Pancreas (tissue), 10 donors: Measurements from ENCODE around the gene ASTN2. TPM values are rescaled to one million over a fixed set of nuclear protein-coding genes. Genes with fewer than 3 reads are reported as not detected.

Source experiments
- ATAC-seq, 4 donors: fragments of 200-7000 bp; cut with Tn5 transposase; one replicate each; pipeline versions ENCODE4 v1.8.0 to v1.9.1; 2020; ENCODE audit warnings: mild to moderate bottlenecking in 4 of 4, moderate library complexity in 4 of 4
- DNase-seq, 6 donors: peaks; one replicate each; pipeline ENCODE4 v3.0.0-alpha.2; 2020
- FAIRE-seq: peaks from 2 replicates; lab custom pipeline; 2012; peaks lifted over from hg19 to GRCh38; lab: Jason Lieb, UNC
- H3K27ac ChIP-seq, 4 donors: fragments of 200-600 bp; sonication (generic); 1 replicate in 3 of 4; 2 replicates in 1 of 4; pipeline versions ENCODE4 v1.5.0 to v1.8.0; 2020
- H3K27me3 ChIP-seq, 4 donors: fragments of 200-600 bp; one replicate each; pipeline ENCODE4 v1.8.0; 2021
- H3K36me3 ChIP-seq, 3 donors: fragments of 200-600 bp; sonication (generic) in 1 of 3; one replicate each; pipeline versions ENCODE4 v1.5.0 to v1.8.0; 2020 to 2021
- H3K4me1 ChIP-seq, 3 donors: fragments of 200-600 bp; one replicate each; pipeline ENCODE4 v1.8.0; 2021
- H3K4me3 ChIP-seq, 4 donors: fragments of 200-600 bp; sonication (generic) in 2 of 4; one replicate each; pipeline versions ENCODE4 v1.5.0 to v1.8.0; 2020 to 2021
- H3K9me3 ChIP-seq, 4 donors: fragments of 200-600 bp; one replicate each; pipeline ENCODE4 v1.8.0; 2021
- WGBS, 2 donors: extraction: QIAGEN DNeasy Blood & Tissue Kit; methylation state at CpG; one replicate each; pipeline ENCODE4 v1.1.7; 2013; 5-methylcytosine and 5-hydroxymethylcytosine counted together
- intact Hi-C, 3 donors: fragments of 100-400 bp; cut with DNase I; formaldehyde crosslinking; loops; one replicate each; pipeline versions ENCODE4 v1.11.1 to v1.14.2; 2022
- polyA plus RNA-seq, 2 donors: library from polyadenylated mRNA; stranded (reverse); fragments of 200-250 nt; gene quantifications; one replicate each; pipeline ENCODE4 v1.2.3, GENCODE V29; 2013
- total RNA-seq, 6 donors: library from RNA; stranded (reverse); fragmentation: NEBNext Ultra II Directional in 4 of 6; extraction: Animal tissue kit (Norgen Biotek cat#: 25700) in 4 of 6; gene quantifications; one replicate each; pipeline versions ENCODE4 v1.2.1 to v1.2.4, GENCODE V29; 2021 to 2023
- TF ChIP-seq, protein P1 (sequence below), 4 donors: fragments of 200-600 bp; sonication (generic) in 3 of 4; IDR thresholded peaks; one replicate each; pipeline versions ENCODE4 v1.5.0 to v1.8.0; 2021; ENCODE audit warnings: antibody characterized with exemption in 4 of 4
- donor health status: healthy with polysubstance abuse.
- donor health status: DM: no; HTN: no; CAD: no; lungs with moderate emphysema.
- donor health status: DM: no; HTN: no; CAD: no.
- donor health status: control.
- donor health status: control.
- donor health status: Bipolar disorder and iron deficiency.
- donor health status: DM: yes; HTN: yes; CAD: no.
- donor health status: DM: no; HTN: no; CAD: no.
- donor health status: DM: no; HTN: no; CAD: no.
- donor health status: DM: yes; HTN: yes; CAD: no.

ASTN2 gene
- total and polyA plus RNA-seq, 8 donors: 1.3 to 11.9 (median 6.7) TPM

DNA sequence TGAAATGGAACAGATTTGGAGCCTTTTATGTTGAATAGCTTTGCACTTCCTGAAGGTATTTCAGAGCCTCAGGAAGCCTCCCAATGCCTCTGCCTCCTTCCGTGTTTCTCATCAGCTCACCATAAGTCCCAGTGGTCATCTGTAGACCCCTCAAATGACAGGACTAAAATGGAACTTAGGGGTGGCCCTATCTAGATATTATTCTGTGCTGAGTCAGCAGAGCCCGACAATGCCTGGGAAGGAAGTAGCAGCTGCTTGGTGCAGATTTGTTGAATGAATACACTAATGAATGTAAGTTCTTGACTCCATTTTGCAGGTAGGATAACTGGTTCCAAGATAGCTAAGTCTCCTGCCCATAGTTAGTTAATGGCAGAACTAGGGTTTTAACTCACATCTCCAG, 97.7 kb downstream of the ASTN2 start:
- WGBS, 2 donors: 73 to 74% methylated on average over 2 of the region's 2 CpGs
- intact Hi-C loops: no loop called here
- Histone ChIP-seq H3K27ac (no peak overlapping the region), H3K27me3 (no peaks in the 10 kb centered on the region), H3K36me3 (no peaks in the 10 kb centered on the region), H3K4me3 (no peak overlapping the region), H3K4me1 (peaks cover 0 to 3% (median 0%) of the 10 kb centered on the region in 3 donors), H3K9me3 (no peaks in the 10 kb centered on the region)
- FAIRE-seq (no peak), DNase-seq (no peak), ATAC-seq (no peak)
- TF ChIP-seq, protein P1, sequence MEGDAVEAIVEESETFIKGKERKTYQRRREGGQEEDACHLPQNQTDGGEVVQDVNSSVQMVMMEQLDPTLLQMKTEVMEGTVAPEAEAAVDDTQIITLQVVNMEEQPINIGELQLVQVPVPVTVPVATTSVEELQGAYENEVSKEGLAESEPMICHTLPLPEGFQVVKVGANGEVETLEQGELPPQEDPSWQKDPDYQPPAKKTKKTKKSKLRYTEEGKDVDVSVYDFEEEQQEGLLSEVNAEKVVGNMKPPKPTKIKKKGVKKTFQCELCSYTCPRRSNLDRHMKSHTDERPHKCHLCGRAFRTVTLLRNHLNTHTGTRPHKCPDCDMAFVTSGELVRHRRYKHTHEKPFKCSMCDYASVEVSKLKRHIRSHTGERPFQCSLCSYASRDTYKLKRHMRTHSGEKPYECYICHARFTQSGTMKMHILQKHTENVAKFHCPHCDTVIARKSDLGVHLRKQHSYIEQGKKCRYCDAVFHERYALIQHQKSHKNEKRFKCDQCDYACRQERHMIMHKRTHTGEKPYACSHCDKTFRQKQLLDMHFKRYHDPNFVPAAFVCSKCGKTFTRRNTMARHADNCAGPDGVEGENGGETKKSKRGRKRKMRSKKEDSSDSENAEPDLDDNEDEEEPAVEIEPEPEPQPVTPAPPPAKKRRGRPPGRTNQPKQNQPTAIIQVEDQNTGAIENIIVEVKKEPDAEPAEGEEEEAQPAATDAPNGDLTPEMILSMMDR (IDR thresholded peaks at IDR 0.05): no peak

DNA sequence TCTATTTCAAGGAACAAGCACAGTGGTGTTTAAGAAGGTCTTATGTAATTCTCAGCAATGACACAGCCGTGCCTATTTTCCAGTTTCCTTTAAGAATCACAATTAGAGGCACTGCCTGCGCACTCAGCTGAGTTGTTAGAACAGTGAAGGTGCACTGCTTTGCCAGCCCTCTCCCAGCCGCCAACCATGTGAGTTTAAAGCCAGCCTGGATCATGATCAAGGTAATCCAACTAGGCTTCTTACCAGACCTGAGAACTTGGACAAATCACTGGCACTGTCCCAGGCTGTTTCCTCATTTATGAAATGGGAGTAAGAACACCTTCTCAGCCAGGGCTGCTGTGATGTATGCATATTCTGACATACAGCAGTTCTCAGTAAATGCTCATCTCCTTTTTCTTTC, 99.6 kb downstream of the ASTN2 start:
- peaks cover 0 to 3% (median 0%) of the 10 kb centered on the region in 3 donors for H3K4me1 ChIP-seq
- FAIRE-seq: no peak
- H3K36me3 ChIP-seq: no peaks in the 10 kb centered on the region
- 30 to 40% methylated on average over 3 of the region's 3 CpGs for WGBS, 2 donors
- TF ChIP-seq, protein P1 (IDR thresholded peaks at IDR 0.05): no peak
- H3K4me3 ChIP-seq: no peak overlapping the region
- DNase-seq: peak in 5 of 6 donors; percentile 37 to 73 (median 61)
- no peaks in the 10 kb centered on the region for H3K27me3 ChIP-seq
- intact Hi-C loops: no loop called here
- H3K27ac ChIP-seq: no peak overlapping the region
- H3K9me3 ChIP-seq: no peaks in the 10 kb centered on the region
- ATAC-seq: peak; percentile 45 to 95 (median 82)

DNA sequence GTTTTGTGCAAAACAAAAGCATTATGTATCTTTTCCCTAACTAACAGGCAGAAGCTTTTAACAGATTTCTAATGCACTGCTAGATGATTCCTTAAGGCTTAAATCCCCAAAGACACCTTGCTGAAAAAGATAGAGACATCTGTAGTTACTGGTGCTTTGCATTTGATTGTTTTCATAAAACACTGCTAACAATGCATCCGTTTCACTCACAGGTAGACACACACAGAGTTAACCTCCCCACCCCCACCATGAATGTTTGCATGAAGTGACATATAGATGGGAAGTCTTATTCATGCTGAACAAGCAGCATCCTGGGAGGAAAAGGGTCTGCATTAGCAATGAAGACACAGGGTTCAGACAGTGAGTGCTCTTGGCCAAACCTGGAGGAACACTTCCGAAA, 100.9 kb downstream of the ASTN2 start:
- H3K27ac ChIP-seq: no peak overlapping the region
- H3K4me3 ChIP-seq: no peak overlapping the region
- FAIRE-seq (no peak), DNase-seq (no peak), ATAC-seq (no peak)
- H3K27me3 ChIP-seq: no peaks in the 10 kb centered on the region
- intact Hi-C loops: no loop called here
- peaks cover 0 to 3% (median 0%) of the 10 kb centered on the region in 3 donors for H3K4me1 ChIP-seq
- WGBS, 2 donors: 40 to 67% methylated on average over 2 of the region's 2 CpGs
- H3K9me3 ChIP-seq: no peaks in the 10 kb centered on the region
- no peaks in the 10 kb centered on the region for H3K36me3 ChIP-seq
- TF ChIP-seq, protein P1 (IDR thresholded peaks at IDR 0.05): no peak

DNA sequence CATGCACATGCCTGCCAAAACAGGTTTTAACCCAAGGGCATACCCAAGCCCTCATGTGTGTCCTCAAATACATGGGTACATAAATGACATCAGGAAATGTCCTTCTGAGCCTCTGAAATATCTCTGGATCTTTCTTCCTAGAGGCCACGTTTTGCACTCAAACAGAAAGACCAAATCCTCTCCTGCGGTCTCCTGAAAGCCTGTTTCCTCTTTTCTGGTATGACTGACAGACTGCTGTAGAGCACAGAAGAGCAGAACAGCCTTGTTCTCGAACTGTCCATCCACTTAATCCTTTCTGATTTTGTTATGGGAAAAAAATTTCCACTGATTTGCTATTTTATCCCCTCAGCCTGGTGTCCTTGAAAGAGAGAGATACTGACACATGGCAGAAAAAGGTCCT, 107.2 kb downstream of the ASTN2 start:
- no peak overlapping the region for H3K27ac ChIP-seq
- FAIRE-seq: no peak
- intact Hi-C loops: no loop called here

DNA sequence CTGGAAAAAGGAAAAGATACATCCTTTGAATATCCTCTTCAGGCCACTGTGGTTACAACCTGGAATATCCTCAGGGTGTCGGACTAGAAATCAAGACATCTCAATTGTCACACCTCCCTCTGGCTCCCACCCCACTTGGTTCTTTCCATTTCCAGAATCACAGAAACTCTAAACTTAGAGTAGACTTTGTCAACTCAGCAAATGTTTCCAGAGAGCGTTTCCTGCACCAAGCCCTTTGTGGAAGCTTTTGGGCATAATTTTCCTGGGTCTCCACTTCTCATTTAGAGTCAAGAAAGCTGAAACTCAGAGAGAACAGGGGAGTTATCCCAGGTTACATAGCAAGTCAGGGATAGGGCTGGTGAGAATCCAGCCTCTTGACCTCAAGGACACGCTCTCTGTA, 108.8 kb downstream of the ASTN2 start:
- FAIRE-seq (no peak), ATAC-seq (no peak), DNase-seq (no peak)
- Histone ChIP-seq H3K4me3 (no peak overlapping the region), H3K27me3 (no peaks in the 10 kb centered on the region), H3K4me1 (no peaks in the 10 kb centered on the region), H3K27ac (no peak overlapping the region), H3K36me3 (no peaks in the 10 kb centered on the region), H3K9me3 (no peaks in the 10 kb centered on the region)
- 79 to 86% methylated on average over 3 of the region's 3 CpGs for WGBS, 2 donors
- TF ChIP-seq, protein P1 (IDR thresholded peaks at IDR 0.05): no peak
- intact Hi-C loops: no loop called here

More for the DNA sequence above, 107.2 kb downstream of the ASTN2 start:
- no peak for DNase-seq
- no peaks in the 10 kb centered on the region for H3K4me1 ChIP-seq
- WGBS, 2 donors: 63 to 67% methylated on average over 3 of the region's 3 CpGs
- H3K27me3 ChIP-seq: no peaks in the 10 kb centered on the region
- TF ChIP-seq, protein P1 (IDR thresholded peaks at IDR 0.05): no peak
- H3K36me3 ChIP-seq: no peaks in the 10 kb centered on the region
- ATAC-seq: no peak
- no peaks in the 10 kb centered on the region for H3K9me3 ChIP-seq
- H3K4me3 ChIP-seq: no peak overlapping the region
